HG02763 (cell line): ENCODE data around the gene ATP5MC3.
A peak's percentile ranks its signal among the peaks of the same experiment; 100 is the strongest.
"Not testable (repeated sequence)": the region's sequence is repeated elsewhere in the genome, so short reads cannot be mapped to it uniquely, and the experiment has no call there.

Source experiments
- ATAC-seq: cut with Tn5 transposase; IDR thresholded peaks from one replicate; pipeline ENCODE4 v1.9.1; 2021; ENCODE audit warnings: mild to moderate bottlenecking, moderate library complexity; ENCODE audit not compliant: unreplicated experiment

The ATP5MC3 gene

DNA sequence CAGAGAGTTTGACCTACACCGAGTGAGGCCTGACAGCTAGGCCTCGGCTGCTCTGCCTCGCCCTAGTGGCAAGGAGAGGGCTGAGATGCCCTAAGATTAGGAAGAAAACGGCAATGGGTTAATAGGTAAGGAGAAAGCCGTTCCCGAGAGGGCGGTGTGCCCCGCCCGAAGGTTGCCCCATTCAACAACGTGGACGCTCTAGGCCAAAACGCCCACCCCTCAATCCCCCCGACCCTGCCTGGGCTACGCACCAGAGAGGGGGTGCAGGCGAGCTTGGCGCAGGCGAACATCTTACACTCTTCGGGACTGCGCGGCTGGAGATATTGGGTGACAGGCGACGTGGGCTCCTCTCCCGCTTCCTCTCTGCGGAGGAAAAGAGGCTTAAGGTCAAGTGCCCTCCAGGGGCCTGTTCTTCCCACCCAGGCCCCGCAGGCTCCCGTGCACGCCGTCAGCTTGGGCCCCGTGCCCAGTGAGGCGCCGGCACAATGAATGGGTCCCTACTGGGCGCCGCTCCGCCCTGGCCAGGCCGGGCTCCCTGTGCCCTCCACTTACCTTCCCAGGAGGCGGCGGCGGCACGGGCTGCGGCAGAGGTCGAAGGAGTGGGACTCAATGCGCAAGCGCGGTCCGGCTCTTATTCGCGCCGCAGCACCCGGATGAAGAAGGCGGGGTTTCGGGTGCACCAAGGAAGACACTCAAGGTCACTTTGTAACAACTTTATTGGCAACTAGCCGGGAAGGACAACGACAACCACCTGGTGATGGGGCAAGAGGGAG lies at the start of gene ATP5MC3:
Gene ATP5MC3, minus strand, starts transcription at position 607 of the 773 bp plus-strand sequence. Its CDS starts 317 bp downstream, at position 290.
- peak; percentile 82 for ATAC-seq

DNA sequence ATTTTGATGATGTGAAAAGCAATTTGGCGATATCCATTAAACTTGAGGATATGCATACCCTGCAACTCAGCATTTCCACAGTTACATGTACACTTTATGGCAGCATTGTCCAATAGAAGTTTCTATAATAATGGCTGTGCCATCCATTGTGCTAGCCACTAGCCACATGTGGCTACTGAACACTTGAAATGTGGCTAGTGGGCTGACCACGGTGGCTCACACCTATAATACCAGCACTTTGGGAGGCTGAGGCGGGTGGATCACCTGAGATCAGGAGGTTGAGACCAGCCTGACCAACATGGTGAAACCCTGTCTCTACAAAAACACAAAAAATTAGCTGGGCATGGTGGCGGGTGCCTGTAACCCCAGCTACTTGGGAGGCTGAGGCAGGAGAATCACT lies 47.1 kb upstream of the ATP5MC3 start:
- ATAC-seq: not testable (repeated sequence)

DNA sequence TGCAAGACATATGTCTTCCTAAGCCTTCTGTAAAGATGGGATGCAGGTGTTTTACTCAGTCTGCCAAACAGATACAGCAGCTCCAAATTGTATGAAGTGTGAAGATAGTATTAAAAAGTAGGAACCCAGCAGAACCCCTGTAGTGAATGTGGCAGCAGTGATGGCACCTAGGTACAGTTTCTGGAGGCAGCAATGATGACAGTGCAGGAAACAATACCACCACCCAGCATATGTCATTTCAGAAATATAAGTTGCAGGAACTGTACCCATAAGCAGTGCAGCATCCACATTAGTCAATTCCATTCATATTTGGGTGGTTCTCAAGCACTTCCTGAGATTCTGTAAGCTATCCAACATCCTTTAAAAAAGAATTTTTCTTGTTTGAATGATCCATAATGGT lies 46.7 kb upstream of the ATP5MC3 start:
- ATAC-seq: no peak

DNA sequence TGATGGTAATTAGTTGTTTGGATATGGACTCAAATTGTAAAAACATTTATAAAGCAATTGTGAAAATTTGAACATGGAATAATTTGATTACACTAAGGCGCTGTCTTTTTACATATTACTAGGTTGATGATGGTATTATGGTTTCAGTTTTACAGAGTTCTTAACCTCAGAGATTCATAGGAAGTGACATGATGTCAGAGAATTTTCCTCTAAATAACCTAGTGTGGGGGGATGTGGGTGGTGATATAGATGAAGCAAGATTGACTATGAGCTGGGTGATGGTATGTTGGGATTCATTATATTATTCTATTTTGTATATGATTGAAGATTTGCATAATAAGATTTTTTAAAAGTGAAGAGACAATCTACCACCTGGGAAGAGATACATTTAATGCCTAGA lies 45.9 kb upstream of the ATP5MC3 start:
- no peak for ATAC-seq

DNA sequence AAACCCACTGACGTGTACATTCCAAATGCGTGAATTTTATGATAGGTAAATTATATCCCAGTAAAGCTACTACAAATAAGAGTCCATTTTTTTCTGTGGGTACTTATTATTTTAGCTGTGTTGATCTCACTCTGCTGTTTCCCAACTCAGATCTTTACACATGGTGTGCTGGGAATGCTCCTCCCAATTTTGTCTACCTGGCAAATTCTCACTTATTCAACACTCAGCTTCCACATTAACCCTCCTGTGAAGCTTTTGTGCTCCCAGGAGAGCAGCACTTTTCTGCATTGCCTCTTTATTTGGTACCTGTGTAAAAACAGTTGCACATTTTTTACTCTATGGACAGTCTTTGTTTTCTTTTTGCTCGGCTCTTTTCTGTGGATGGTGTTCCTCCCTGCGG lies 38.6 kb upstream of the ATP5MC3 start:
- ATAC-seq: no peak

DNA sequence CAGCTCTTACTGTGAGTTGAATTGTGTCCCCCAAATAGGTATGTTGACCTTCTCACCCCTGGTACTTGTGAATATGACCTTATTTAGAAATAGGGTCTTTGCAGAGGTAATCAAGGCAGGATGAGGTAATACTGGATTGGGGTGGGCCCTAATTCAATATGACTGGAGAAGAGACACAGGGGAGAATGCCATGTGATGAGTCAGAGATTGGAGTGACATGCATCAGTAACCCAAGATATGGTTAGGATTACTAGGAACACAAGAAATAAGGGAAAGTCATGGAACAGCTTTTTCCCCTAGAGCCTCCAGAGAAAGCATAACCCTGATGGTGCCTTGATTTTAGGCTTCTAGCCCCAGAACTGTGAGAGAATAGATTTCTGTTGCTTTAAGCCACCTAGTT lies 37.0 kb upstream of the ATP5MC3 start:
- ATAC-seq: no peak

DNA sequence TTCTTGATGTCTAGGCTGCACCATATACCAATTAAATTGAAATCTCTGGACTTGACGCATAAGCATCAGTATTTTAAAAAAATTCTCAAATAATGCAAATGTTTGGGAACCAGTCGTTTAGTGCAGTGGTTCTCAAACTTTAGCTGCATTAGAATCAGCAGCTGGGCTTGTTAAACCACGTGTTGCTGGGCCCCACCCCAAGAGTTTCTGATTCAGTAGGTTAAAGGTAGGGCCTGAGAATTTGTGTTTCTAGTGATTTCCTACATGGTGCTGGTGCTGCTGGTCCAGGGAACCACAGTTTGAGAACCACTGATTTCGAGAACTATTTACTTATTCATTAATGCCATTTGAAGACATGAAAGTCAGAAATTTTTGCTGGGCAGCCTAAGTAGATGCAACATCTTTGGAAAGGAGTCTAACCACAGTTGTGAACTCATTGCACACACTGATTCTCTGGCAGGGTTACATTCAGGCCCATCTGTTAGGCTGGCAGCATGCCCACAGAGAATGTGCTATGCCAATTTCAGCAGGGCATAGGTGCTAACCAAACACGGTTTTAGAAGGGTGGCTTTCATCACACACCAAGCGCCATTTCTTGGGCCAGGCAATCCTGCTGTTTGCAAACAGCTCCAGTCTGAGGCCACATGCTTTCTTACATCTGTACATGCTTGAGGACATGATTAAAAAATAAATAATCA lies 26.4 kb upstream of the ATP5MC3 start:
- ATAC-seq: no peak

DNA sequence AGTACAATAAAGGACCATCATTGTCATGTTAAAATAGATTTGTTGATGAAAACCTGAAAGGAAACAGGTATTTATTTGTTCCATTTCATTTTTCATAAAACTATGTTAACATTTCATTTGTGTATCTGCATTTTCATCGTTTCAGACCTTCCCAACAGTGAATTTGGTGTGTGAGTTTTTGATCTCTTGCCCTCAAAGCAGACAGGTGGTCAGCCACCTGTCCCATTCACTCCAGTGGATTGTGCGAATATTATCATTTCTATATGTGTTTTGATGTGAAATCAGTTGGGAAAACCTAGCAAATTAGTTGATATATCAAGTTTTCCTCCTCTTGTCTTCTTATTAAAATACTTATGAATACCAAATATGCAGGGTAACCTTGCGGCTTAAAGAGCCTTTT lies 25.4 kb upstream of the ATP5MC3 start:
- no peak for ATAC-seq

DNA sequence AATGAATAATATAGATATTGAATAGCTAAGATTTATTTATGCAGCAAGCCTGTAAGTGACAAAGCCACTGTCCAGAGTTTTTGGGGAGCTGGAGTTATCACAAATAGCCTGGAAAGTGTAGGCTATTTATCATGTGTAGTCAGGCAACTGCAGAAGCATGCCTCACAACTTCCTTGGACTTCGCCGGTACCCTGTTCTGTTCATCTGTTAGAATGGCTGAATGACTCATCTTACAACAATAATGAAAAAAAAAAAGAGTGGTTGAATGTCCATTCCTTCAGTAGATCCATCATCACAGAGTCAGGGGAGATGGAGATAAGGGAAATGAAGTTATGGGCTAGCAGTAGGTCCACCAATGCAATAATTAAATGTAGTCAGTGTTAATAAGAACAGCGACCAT lies 24.0 kb upstream of the ATP5MC3 start:
- no peak for ATAC-seq

DNA sequence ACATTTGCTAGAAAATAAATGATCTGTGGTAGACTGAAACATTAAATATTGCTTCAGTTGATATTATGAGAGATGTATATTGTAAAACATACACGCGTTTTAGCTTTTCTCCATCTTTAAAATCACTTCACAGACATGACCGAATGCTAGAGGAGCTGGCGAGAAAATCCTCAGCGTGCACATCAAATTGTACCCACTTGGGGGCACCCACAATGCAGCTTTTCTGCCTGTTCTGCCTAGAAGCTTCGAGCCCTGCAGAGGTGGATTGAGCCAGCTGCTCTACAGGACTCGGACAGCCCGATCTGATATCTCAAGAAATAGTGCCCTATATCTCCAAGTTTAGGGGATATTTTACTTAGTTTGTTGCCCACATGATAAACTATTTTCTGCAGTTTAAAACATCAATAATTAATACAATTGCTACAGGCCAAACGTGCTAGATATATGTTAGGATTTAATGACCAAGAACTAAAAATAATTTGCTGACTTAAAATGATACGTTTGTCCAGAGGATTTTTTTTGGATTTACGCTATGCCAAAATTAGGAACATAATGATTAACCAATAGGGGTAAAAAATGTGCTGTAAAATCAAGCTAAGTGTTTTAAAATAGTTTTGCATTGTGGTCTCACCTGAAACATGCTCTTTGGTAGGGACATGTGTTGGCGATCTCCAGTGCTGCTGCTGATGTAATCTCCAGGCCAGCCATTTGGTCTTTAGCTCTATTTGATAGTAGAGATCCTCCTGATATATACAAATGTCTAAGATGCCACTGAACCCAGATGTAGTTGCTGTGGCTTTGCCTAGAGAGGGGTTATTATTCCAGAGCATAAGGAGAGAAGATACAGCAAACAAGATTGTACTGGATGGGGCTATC lies 22.3 kb upstream of the ATP5MC3 start:
- peak; percentile 78 for ATAC-seq

DNA sequence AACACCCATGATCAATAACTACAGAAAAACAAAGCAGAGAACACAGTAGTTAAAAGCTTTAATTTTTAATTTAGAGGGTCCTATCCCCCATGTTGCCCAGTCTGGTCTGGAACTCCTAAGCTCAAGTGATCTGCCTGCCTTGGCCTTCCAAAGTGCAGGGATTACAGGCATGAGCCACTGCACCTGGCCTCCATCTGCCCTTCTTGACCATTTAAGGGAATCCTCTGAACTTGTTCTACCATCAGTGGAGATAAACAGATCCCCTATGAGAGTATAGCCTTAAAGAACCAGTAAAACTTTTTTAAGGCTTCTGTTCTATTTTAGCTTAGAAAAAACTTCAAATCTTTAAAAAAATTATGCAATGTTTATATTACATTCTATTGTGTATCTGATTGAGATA lies 13.5 kb upstream of the ATP5MC3 start:
- ATAC-seq: no peak

DNA sequence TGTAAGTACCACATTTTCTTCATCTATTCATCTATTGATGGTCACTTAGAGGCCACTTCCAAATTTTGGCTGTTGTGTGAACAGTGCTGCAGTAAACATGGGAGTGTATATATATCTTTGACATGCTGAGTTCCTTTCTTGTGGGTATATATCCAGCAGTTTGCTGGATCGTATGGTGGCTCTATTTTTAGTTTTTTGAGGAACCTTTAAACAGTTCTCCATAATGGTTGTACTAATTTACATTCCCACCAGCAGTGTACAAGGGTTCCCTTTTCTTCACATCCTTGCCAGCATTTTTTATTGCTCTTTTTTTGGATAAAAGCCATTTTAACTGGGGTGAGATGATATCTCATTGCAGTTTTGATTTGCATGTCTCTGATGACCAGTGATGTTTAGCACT lies 7.3 kb upstream of the ATP5MC3 start:
- no peak for ATAC-seq

DNA sequence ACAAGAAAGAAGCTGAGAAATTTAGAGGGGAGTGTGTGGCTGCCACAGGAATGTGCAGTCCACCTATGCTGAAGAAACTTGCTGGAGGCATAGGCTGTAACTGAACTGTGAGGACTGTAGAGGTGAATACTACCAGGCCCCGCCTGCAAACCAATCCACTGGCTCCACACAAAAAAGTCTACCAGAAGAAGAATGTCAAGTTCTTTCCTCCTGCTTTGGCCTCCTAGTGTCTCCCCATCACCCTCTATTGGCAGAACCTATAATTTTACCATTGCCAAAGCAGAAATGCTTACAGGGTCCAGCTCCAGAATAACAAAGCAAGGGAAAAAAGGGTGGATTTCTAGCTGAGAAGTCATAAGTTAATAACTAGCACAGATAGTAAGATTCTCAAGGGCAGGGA lies 5.9 kb upstream of the ATP5MC3 start:
- ATAC-seq: no peak

DNA sequence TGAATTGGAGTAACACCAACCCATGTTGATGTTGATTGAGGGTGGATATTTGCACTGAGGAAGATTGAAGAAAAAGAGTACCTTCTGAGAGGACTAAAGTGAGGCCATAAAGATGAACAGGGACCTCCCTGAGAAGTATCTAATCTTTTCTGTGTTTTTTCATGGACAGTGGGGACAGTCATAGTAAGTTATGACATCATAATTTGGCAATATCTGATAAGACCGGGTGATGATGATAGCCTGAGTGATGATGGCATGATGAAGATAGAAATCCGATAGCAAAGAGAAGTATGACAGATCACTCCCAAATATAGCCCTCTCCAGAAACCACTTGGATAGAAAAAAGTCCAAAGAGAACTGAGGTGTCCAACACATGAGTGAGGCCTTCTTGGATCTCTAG lies 2.2 kb upstream of the ATP5MC3 start:
- no peak for ATAC-seq

DNA sequence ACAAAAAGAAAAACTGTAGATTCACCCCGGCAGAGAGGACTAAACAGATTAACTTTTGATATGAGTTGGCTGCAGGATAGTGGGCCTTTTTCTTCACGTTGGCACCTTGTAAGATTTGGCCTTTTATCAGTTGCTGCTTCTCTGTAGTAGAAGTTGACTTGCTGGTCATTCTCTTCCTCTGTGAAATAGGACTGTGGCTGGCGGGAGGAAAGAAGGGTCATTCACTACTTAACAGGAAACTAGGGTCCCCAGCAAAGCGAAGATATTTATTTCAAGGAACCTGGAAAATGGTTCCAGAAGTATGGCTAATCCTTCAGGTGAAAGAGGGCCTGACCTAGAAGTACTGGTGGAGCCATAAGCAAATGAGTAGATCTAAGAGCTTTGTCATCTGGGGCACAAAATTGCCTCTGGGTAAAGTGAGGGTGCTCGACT lies 383 bp upstream of the ATP5MC3 start:
- no peak for ATAC-seq

DNA sequence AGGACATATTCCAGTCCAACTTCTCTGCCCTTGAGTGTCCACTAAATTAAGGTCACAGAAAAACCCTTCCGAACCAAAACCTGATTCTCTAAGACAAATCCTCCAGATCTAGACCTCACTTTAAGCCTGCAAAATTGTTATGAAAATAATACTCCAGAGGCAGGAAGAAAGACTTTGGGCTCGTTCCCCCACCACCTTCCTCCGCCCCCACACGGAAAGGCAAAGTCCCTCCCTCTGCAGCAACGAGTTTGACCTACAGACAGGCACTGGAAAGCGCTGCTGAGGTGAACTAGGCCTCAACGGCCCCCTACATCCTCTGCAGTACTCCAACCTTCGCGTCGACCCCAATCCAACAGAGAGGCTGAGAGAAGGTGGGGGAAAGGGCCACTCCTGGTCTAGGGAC lies 808 bp downstream of the ATP5MC3 start:
- ATAC-seq: peak; percentile 50

DNA sequence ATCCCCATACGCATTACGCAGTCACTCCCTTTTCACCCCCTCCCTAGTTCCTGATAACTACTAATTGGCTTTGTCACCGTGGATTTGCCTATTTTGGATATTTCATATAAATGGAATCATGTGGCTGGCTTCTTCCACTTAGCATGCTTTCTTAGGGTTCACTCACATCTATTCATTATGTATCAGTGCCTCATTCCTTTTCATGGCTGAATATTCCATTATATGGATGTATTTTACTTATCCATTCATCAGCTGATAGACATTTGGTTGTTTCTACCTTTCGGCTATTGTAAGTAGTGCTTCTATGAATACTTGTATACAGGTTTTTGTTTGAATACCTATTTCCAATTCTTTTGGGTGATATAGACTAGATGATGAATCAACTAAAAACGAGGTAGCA lies 4.9 kb downstream of the ATP5MC3 start:
- ATAC-seq: no peak

DNA sequence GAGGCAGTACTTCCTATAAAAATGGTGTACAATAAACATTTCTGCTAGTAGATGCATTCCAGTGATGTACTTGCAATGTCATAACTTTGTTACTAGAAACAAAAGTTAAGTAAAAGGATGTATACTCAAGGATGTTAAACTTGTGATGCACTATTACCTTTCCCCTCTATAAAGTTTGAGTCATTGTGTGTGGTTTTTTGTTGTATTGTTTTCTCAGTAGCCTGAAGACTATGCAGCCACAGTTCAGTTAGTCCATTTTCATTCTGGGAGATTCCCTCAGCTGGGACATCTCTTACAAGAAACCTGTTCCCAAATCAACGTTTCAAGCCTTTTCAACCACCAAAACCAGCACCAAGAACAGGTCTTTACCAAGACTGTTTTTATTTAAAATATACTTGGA lies 5.6 kb downstream of the ATP5MC3 start:
- ATAC-seq: no peak

DNA sequence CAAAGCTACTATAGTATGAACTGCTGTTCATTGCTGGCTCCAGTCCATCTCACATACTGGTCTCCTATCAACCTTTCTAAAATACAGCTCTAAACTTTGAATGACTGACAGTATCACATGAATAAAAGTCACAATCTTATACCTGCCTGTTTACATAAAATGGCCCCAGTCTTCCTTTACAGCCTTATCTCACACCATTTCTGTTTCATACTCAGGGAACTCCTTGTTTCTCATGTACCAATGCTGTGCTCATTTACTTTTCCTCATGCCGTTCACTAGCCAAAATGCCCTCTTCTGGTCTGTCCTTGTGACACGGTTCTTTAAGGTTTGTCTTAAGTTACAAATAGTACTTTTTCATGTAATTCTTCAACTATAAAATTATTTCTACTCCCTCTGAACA lies 6.2 kb downstream of the ATP5MC3 start:
- no peak for ATAC-seq

DNA sequence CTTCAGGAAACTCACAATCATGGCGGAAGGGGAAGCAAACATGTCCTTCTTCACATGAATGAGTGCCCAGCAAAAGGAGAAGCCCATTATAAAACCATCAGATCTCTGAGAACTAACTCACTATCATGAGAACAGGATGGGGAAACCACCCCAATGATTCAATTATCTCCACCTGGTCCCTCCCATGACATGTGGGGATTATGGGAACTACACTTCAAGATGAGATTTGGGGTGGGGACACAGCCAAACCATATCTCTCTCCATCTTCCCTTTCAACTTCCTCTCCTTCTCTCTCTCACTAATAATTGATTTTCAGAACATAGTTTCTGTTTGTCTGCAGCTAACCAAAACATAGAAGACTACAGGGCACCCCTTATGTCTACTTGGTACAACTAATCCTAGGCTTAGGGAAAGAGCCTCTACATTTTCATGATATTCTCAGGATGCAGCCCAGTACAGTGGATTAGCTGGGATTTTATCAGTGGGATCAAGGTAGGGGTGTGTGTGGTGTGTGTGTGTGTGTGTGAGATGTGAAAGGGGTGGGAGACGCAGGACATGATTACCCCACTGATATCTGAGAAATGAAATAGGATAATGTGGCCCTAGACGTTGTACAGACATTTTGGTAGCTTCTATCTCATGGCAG lies 10.7 kb downstream of the ATP5MC3 start:
- ATAC-seq: no peak

DNA sequence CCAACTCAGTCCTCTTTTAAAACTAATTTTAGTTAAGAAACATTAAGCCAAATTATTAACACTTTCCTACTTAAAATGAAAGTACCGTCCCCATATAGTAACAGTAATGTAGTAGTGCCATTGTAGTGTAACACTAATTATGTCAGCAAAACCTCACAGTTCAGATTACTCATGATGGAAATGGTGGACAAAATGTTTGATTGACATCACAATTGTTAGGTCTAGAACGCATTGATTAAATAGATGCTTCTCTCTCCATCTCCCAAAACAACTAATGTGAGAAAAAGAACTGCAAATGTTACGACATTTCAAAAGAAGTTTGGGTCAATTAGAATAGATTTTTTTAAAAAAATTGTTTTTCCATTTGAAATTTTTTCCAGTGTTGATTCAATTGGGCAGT lies 12.3 kb downstream of the ATP5MC3 start:
- ATAC-seq: no peak
